Gastrocnemius medialis (tissue), 4 donors: ENCODE measurements around the gene PARD3.

Experiments
- CTCF ChIP-seq, 5 experiments: fragments of 450-650 bp in 3 of 5; fragments of 200-600 bp in 2 of 5; sonication (generic) in 2 of 5; IDR thresholded peaks in 4 of 5; conservative IDR thresholded peaks in 1 of 5; 1 replicate in 4 of 5; 2 replicates in 1 of 5; pipeline ENCODE4 v1.5.1; 2016 to 2019; ENCODE audit warnings: antibody characterized with exemption in 5 of 5, mild to moderate bottlenecking in 3 of 5, moderate library complexity in 3 of 5
- POLR2A ChIP-seq, 2 donors: fragments of 450-650 bp; IDR thresholded peaks; one replicate each; pipeline ENCODE4 v1.6.1; 2017; ENCODE audit warnings: antibody characterized with exemption in 2 of 2, mild to moderate bottlenecking in 2 of 2, moderate library complexity in 2 of 2

- TF ChIP-seq CTCF (IDR thresholded peaks at IDR 0.05 in 4 of 5, conservative IDR thresholded peaks at IDR 0.05 in 1 of 5) (no peak), POLR2A (IDR thresholded peaks at IDR 0.05) (no peak)
Observed at GRCh38 chr10:34643620-34644019, 171.5 kb downstream of the PARD3 start.
